KG1 (cell line): ENCODE measurements around the gene S100A7A.

Experiments used
- DNase-seq: peaks from one replicate; lab custom pipeline; 2025; lab: John Stamatoyannopoulos, UW

S100A7A gene

GRCh38 chr1:153415850-153416570 is at the start of gene S100A7A:
S100A7A (plus strand) TSS chr1:153416520; CDS start chr1:153418083, 1,563 bp downstream.
- DNase-seq, result no peak

- no peak for DNase-seq
Measured at GRCh38 chr1:153367090-153367489, 49.2 kb upstream of the S100A7A start.

GRCh38 chr1:153368495-153368894 is 47.8 kb upstream of the S100A7A start:
- DNase-seq, result no peak

- no peak for DNase-seq
Measured at GRCh38 chr1:153370146-153370545, 46.2 kb upstream of the S100A7A start.

DNA sequence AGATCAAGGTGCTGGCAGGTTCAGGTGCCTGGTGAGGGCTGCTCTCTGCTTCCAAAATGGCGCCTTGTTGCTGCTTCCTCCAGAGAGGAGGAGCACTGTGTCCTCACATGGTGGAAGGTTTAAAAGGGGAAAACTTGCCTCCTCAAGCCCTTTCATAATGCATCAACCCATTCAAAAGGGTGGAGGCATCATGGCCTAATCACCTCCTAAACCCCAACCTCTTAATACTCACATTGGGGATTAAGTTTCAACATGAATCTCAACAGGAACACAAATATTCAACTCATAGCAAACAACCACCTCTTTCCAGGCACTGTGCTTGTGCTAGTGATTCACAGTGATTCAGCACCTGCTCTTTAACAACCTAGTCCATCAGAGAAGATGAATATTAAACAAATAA is 45.1 kb upstream of the S100A7A start:
- DNase-seq, result no peak

- no peak for DNase-seq
Measured at GRCh38 chr1:153372571-153372970, 43.7 kb upstream of the S100A7A start.

DNA sequence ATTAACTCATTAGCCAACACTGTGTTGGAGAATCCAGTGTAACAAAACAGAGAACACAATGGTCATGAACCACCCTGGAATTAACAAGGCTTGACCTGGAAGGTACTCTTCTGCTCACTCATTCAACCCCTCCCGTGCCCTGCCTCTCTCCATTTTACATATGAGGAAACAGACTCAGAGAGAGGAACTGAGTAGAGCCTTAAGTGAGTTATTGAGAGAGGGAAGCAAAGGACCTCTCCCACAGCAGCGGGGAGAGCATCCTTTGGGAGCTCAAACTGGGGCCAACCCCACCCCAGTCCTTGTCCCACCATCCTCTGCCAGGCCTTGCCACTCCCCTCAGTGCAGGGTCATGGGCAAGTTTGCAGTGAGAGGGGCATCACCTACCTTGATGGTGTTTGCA is 42.2 kb upstream of the S100A7A start:
- no peak for DNase-seq

GRCh38 chr1:153375511-153375910 is 40.8 kb upstream of the S100A7A start, which contains the start of gene S100A12:
S100A12 (minus strand) TSS chr1:153375621; CDS start chr1:153374592, 1,029 bp downstream.
- DNase-seq, result no peak

- no peak for DNase-seq
Measured at GRCh38 chr1:153379591-153379990, 36.7 kb upstream of the S100A7A start.

GRCh38 chr1:153380711-153381110 is 35.6 kb upstream of the S100A7A start:
- no peak for DNase-seq

DNA sequence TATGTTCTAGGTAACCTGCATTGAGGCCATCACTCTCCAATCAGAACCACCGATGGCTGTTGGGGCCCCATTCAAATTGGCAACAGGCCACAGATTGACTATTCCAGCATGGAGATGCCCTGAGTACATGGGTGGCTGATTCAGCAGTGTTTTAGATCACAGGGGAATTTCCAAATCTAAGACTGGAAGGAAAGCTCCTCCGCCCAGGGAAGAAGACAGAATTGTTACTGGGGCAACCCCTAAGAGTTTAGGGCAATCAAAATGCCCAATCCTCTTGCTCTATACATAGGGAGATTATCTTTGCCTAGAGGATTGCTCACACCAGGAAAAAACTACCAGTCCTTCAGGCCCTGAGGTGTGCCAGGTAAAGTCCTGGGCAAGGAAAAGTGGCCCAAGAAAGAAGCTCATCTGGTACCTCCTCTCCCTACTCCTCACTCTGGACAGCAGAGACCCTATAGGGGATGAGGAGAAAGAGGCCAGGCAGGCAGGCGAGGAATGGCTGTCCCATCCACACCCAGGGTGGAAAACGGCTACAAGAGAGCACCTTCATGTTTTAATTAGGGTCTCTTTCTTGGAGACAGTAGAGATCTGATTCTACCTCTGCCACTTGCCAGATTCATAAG is 31.3 kb upstream of the S100A7A start:
- DNase-seq, result no peak

DNA sequence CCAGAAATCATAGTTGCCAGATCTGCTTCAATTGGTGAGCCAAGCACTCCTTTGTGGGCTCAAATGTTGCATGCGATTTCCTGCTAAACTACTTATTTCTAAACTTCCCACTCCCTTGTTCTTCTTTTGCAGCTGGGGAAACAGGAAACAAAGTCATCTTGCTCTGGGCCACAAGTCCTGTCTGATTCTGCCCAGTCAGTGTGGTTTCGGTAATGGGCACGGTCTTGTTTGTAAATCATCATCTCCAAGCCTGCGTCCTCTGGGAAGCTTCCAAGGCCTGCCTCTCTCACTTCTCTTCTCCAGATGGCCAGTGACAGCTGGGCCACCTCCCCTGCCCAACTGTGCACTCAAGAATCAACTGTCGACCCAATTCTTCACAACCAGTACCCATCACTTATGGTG is 29.8 kb upstream of the S100A7A start:
- no peak for DNase-seq

DNA sequence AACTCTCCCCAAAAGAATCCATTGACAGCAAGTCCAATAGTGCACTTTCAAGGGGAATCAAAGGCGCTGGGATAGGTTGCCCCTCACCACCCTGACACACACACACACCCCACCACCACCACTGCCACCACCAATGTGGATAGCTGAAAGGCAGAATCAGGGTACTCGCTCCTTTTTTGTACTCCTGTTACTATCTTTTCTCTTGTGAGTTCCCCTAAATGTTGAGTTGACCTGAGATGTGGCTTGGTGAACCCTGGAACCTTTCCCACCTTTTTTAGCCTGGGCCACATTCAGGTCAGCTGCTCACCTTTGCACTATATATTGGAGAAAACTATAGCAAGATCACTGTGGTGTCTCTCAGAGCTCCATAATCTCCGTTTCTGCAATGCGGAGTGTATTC is 29.3 kb upstream of the S100A7A start:
- DNase-seq, result no peak

DNA sequence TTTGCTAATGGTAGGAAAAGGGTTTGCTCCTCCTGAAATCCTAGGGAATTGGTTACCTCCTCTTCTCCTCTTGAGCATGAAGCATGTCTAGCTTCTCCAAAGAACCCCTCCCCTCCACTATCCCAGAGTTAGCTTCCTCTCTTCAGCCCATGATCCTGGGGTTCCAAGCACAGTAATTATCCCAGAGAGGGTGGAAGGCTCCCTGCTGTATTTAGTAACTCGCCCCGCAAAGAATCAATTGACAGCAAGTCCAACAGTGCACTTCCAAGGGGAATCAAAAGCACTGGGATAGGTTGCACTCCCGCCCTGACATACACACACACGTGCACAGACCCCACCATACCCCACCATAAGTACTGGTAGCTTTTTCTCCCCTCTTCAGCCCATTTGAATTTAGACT is 28.5 kb upstream of the S100A7A start:
- no peak for DNase-seq

GRCh38 chr1:153389401-153389800 is 26.9 kb upstream of the S100A7A start:
- no peak for DNase-seq

DNA sequence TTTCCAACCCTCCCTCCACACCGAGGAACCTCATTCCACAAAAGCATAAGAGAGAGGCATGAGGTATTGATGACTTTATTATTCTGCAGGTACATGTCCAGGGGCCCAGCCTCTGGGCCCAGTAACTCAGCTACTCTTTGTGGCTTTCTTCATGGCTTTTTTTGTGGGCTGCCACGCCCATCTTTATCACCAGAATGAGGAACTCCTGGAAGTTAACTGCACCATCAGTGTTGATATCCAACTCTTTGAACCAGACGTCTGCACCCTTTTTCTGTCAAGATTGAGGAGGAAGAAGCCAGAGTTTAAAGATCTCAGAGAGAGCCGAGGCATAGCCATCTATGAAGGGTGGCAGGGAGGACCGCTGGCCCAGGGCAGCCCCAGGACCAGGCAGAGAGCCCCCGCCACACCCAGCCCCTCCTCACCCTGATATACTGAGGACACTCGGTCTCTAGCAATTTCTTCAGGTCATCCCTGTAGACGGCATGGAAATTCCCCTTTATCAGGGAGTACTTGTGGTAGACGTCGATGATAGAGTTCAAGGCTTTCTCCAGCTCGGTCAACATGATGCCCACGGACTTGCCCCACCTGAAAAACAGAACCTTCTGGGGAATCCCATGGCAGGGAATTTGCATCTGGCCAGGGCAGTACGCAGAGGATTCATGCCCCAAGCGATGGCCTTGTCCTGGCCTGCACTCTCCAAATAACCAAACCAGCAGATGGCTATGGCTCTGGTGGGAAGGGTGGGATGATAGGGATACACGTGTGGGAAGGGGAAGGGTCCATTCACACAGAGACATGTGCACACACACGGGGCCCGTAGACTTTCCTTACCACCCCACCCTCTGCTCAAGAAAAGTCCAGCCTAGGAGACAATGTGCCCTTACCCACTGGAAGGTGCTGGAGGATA is 26.1 kb upstream of the S100A7A start:
- DNase-seq, result no peak

DNA sequence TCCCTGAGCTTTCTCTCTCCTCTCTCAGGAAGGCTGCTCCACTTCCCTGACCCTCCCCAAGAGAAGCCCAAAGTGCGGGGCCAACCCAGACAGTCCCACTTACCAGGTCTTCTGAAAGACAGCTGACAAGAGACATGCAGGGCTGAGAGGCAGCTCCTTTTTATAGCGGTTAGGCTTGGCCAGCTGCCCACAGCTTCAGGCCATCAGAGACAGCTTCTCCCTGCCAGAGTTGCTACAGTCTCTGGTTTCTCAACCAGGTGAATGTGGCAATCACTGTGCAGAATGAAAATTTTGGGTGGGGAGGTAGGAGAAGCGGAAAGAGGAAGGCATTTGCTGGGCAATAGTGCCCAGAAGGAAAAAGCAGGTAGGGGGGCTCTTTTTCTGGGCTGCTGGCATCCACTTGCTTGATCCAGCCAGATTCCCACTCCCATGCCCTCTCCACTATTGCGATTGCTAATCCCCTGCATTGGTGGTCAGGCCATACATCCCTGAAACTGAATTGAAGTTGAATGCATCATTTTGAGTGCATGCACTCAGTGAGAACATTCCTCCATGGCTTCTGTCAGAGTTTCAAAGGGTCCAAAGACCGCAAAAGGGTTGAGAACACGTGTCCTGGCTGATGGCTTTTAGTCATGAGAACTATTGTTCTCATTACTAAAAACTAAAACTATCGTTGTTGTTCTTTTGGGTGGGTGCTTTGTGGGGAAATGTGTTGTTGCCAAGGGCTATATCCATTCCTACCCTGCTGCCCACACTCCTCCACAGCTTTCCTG is 25.2 kb upstream of the S100A7A start, which contains the start of gene S100A8:
Gene S100A8 (minus strand): TSS at position 136 of the 773 bp plus-strand sequence. CDS start 538 bp downstream, outside the sequence.
- DNase-seq, result no peak

DNA sequence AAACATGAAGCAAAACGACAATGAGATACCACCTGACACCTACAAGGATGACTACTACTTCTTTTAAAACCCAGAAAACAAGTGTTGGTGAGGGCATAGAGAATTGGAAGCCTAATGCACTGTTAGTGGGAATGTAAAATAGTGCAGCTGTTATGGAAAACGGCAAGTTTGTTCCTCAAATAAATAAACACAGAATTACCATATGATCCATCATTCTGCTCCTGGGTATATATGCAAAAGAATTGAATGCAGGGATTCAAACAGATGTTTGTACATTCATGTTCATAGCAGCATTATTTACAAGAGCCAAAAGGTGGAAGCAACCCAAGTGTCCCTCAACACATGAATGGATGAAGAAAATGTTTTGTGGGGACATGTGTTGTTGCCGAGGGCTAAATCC is 24.1 kb upstream of the S100A7A start:
- no peak for DNase-seq

DNA sequence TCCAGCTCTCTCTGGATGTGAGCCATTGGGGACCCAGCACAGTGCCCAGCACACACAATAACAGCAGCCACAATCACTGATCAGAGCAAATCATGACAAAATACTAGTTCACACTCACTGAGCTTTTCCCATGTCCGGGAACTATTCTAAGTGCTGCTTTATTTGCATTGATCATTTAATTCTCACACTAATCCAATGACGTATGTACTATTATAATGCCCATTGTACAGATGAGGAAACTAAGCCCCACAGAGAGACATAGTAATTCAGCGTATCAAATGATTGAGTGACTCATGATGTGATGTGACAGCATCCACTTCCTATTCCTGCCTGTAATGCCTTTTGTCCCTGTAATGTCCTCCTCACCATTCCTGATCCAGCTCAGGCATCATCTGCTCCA is 23.5 kb upstream of the S100A7A start:
- DNase-seq, result no peak

GRCh38 chr1:153393926-153394325 is 22.4 kb upstream of the S100A7A start:
- no peak for DNase-seq

GRCh38 chr1:153394391-153394790 is 21.9 kb upstream of the S100A7A start:
- DNase-seq, result no peak
